ENCODE measurements around the gene TMEM175. TPM values are rescaled to one million over a fixed set of nuclear protein-coding genes. Genes with fewer than 3 reads are reported as not detected.
"Not testable (repeated sequence)": the region's sequence is repeated elsewhere in the genome, so short reads cannot be mapped to it uniquely, and the experiment has no call there.

The TMEM175 gene
- total RNA-seq, 1 donor from 2014 or later, result 8.5 TPM

GRCh38 chr4:970046-970745 lies 37.9 kb downstream of the TMEM175 start:
- no peak for DNase-seq (ENCODE audit: low read depth in 2 of 2)

GRCh38 chr4:970854-971520 lies 38.7 kb downstream of the TMEM175 start:
- DNase-seq (ENCODE audit: low read depth in 2 of 2), result no peak

- DNase-seq (ENCODE audit: low read depth in 2 of 2), result no peak
These were observed 39.6 kb downstream of the TMEM175 start for GRCh38 chr4:971666-972500.

DNA sequence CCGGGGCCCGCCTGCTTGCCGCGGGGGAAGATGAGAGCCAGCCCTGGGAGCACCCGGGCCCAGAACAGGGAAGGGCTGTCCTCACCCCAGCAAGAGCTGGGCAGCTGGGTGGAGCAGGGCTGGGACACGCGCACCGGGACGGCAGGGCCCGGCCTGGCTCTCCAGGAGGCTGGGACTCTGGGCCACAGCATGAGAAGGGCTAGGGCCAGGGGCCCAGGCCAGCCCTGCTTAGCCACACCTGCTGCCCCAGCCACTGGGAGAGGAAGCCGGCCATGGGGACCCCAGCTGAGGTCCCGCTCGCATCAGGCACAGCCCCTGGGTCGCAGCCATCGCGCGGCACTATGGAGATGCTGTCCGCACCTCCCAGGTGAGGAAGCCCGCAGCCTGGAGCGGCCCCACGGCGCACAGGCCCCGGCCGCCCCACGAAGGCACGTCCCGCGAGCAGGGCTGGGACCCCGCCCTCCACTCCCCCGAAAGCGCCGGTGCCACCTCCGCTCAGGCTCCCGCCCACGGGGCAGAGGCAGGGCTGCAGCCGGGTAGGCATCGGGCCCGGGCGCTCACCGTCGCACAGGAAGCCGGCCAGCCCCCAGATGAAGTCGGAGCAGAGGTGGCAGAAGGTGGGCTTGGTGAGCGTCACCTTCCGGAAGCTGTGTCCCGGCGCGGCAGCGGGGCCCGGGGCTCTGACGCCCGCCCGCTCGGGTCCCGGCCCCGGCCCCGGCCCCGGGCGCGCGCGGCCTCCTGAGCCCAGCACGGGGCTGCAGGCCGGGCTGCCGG lies 40.6 kb downstream of the TMEM175 start:
- DNase-seq (ENCODE audit: low read depth in 2 of 2), result peak; percentile 22 to 32

DNA sequence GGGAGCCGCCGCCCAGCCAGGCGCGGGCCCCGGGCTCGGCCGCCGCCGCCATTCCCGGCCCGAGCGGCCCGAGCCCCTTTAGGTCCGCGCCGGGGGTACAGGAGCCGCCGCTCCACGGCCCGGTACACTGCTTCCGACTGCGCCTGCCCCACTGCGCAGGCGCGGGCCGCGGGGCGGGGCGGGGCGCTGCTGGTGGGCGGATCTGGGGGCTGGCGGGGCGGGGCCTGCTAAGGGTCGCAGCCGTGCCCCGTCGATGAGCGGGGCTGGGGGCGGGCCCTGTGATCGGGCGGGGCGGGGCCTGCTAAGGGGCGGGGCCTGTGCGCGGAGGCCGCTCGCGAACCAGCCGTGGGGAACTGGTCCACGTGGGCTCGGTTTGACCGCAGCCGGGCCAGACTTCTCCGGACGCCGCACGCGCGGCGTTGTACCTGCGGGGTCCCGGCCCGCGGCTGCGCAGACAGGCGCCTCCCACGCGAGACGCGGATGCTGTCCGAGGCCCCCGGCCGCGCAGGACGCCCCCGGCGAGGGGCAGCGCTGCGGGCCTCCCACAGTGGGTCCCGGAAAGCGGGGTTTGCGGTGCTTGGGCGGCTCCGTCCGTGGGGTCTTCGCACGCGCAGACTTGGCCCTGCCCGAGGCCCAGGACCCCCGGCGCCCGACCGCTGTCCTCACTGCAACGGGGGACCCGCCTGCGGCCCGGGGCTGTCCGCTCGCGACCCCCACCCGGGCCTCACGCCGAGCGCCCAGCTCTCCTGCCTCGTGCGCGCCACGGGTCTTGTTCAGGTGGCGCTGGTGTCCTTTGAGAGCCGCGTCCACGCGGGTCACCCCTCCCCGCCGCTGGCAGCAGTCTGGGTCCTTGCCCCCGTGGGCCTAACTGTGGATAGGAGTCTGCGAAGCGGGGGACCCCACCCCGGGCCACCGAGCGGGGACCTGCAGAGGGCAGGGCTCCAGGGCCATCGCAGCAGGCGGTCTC lies 41.5 kb downstream of the TMEM175 start, which contains the start of gene DGKQ:
TSS of gene DGKQ (minus strand) at position 139 of the 967 bp plus-strand sequence. CDS start at position 52, 87 bp downstream.
- peak; percentile 88 to 92 for DNase-seq (ENCODE audit: low read depth in 2 of 2)

GRCh38 chr4:974668-975067 lies 42.4 kb downstream of the TMEM175 start:
- DNase-seq (ENCODE audit: low read depth in 2 of 2), result no peak

GRCh38 chr4:976016-976415 lies 43.8 kb downstream of the TMEM175 start:
- not testable (repeated sequence) for DNase-seq (ENCODE audit: low read depth in 2 of 2)

- peak in 1 of 2 donors; percentile 55 for DNase-seq (ENCODE audit: low read depth in 2 of 2)
These were observed 46.9 kb downstream of the TMEM175 start for GRCh38 chr4:978957-979701.

- no peak for DNase-seq (ENCODE audit: low read depth in 2 of 2)
These were observed 50.0 kb downstream of the TMEM175 start for GRCh38 chr4:982291-982690.

GRCh38 chr4:982814-983213 lies 50.6 kb downstream of the TMEM175 start:
- no peak for DNase-seq (ENCODE audit: low read depth in 2 of 2)

- DNase-seq (ENCODE audit: low read depth in 2 of 2), result no peak
These were observed 52.2 kb downstream of the TMEM175 start for GRCh38 chr4:984336-985054.

DNA sequence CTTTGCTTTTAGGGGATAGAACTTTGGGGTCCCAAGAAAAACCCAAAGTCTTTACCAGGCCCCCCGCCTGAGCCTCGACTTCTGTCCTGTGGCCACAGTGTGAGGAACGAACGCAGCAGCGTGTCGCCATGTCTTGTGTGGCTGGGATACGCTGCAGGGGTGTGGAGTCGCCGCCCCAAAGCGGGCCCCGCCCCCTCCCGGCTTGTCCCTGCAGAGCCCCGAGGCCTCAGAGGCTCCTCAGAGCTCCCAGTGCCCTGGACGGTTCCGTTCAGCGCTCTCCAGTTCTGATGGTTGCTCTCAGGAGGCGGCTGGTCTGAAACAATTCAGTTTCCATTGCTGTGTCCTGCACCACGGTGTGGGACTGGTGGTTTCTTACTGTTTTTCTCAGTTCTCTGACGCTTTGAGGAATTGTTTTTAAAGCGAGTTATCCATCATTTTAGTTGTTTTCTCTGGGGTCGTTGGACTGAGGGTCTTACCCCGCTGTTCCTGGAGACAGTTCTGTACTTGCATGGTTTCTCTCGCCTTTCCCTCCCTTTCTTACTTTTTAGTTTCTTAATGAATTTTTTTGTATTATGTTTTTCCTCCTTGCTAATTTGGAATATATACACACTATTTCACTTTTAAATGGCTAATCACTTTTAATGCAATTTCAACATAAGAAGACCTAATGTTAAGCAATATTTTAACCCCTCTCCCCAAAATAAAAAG lies 53.0 kb downstream of the TMEM175 start:
- DNase-seq (ENCODE audit: low read depth in 2 of 2), result no peak

DNA sequence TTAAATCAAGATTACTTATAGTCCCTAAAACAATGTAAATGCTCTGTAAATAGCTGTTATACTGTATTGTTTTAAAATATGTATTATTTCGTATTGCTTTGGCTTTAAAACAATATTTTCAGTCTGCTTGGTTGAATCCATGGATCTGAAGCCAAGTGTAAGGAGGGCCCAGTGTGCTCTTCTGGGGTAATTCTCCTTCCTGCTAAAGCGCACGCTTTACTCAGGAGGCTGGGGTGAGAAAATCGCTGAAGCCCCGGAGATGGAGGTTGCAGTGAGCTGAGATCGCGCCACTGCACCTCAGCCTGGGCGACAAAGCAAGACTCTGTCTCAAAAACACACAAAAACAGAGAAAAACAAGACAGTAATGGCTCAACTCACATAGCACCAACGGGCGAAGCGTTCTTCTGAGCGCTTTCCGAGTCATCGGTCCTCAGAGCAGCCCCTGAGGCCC lies 54.2 kb downstream of the TMEM175 start:
- DNase-seq (ENCODE audit: low read depth in 2 of 2), result no peak

DNA sequence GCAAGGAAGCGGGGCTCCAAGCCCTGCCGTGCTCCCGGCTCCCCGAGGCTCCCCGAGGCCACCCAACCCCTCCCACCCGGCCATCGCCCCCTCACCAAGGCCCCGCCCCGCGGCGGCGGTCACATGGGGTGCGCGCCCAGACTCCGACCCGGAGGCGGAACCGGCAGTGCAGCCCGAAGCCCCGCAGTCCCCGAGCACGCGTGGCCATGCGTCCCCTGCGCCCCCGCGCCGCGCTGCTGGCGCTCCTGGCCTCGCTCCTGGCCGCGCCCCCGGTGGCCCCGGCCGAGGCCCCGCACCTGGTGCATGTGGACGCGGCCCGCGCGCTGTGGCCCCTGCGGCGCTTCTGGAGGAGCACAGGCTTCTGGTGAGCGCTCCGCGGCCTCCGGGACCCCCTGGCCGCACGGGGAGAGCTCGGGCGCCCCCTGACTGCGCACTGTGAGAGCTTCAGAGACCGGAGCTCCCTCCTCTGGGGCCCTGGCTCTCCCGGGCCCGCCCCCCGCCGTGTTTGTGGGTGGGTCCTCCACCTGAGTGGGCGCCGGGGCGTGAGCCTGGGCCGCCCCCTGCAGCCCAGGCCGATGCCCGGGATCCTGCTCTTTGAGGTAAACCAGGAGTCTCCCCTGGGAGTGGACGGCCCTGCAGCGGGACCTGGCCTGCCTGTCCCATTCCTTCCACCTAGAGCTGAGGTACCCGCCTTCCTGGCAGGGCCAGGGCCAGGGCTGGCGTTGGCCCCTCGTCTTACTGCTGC lies 54.8 kb downstream of the TMEM175 start, which contains the start of gene IDUA:
TSS of gene IDUA (plus strand) at position 166 of the 745 bp plus-strand sequence. CDS start at position 207, 41 bp downstream.
- DNase-seq (ENCODE audit: low read depth in 2 of 2), result peak; percentile 77 to 86

DNA sequence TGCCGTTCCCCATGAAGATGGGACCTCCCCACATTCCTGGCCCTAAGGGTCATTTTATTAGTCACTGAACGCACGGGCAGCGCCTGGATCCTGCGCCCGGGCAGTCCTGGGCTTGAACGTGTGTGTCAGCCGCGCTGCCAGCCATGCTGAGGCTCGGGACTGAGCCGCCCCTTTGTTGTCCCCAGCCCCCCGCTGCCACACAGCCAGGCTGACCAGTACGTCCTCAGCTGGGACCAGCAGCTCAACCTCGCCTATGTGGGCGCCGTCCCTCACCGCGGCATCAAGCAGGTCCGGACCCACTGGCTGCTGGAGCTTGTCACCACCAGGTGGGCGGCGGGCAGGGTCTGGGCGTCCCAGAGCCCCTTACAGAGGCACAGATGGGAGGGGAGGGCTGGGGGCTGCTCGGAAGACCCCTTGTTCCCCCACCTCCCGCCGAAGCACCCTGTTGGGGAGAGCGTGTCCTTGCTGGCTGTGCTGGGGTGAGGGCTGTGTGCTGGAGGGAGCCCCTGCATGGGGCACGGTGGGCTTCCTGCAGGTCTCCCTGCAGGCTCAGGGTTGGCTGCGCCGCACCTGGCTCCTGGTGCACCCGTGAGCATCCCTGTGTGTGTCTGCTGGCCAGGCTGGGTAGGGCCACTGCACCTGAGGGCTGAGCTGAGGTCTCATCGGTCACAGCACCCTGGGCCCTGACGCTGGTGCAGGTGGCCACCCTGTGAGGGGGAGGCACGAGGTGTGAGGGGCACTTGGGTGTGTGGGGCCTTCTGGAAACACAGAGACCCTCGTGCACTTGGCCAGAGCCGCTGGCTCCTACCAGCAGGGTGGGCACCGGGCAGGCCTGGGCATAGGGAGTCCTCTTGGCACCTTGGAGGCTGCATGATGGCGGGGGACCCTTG lies 55.6 kb downstream of the TMEM175 start:
- DNase-seq (ENCODE audit: low read depth in 2 of 2), result peak in 1 of 2 donors; percentile 45

Measured in lung microvascular endothelial cell (primary cell).